GM12878 (cell line): Measurements from ENCODE around the gene PLXNA4. TPM values are rescaled to one million over a fixed set of nuclear protein-coding genes. Genes with fewer than 3 reads are reported as not detected.

ENCODE experiments used
- ATAC-seq: fragments of 200-7000 bp; cut with Tn5 transposase; 3 replicates; pipeline ENCODE4 v1.9.1; 2020; ENCODE audit warnings: mild to moderate bottlenecking, moderate library complexity
- BruUV-seq: library from RNA; stranded (reverse); fragments of 400-500 nt; replicated peaks from 2 replicates; lab custom pipeline; 2021; lab: Mats Ljungman, UMichigan
- CTCF ChIA-PET: fragments of 300-600 bp; sonication (Branson Sonifier 250); formaldehyde crosslinking; extraction: SDS; loops from one replicate; lab custom pipeline; 2021; ENCODE audit warnings: inconsistent platforms; lab: Yijun Ruan, JAX
- POLR2A ChIA-PET: fragments of 350-600 bp; formaldehyde crosslinking; extraction: SDS; loops from one replicate; lab custom pipeline; 2021; ENCODE audit warnings: inconsistent platforms; lab: Charles Lee
- RAD21 ChIA-PET: fragments of 300-600 bp; sonication (Branson Sonifier 250); formaldehyde crosslinking; loops from one replicate; lab custom pipeline; 2023; ENCODE audit warnings: antibody characterized with exemption; ENCODE audit not compliant: unreplicated experiment; lab: Charles Lee
- SMC1A ChIA-PET: fragments of 300-600 bp; sonication (Branson Sonifier 250); formaldehyde crosslinking; loops from one replicate; lab custom pipeline; 2023; ENCODE audit not compliant: unreplicated experiment, uncharacterized antibody; lab: Charles Lee
- DNase-seq: peaks from one replicate; pipeline ENCODE4 v3.0.0-alpha.2; 2011; ENCODE audit warnings: low read depth, low spot score
- FAIRE-seq: peaks from 3 replicates; lab custom pipeline; 2011; peaks lifted over from hg19 to GRCh38; lab: Jason Lieb, UNC
- H2AFZ ChIP-seq: 2 replicates; pipeline ENCODE4 v1.6.0; 2011; ENCODE audit warnings: low read depth, low read length, control low read depth; ENCODE audit not compliant: control insufficient read depth
- H3K27ac ChIP-seq: 2 replicates; pipeline ENCODE4 v1.5.1; 2011; ENCODE audit warnings: control low read depth; ENCODE audit not compliant: control insufficient read depth, insufficient read depth
- H3K27me3 ChIP-seq, 2 experiments: replicated peaks in 1 of 2; 2 replicates each; pipeline versions ENCODE4 v1.6.0 to v1.6.1; 2011; ENCODE audit warnings: low read length in 1 of 2; ENCODE audit not compliant: control insufficient read depth in 2 of 2, insufficient read depth in 2 of 2
- H3K36me3 ChIP-seq, 2 experiments: 2 replicates each; pipeline ENCODE4 v1.5.1; 2011; ENCODE audit warnings: low read length in 1 of 2; ENCODE audit not compliant: control insufficient read depth in 2 of 2, insufficient read depth in 2 of 2
- H3K4me1 ChIP-seq: 2 replicates; pipeline ENCODE4 v1.6.1; 2011; ENCODE audit warnings: mild to moderate bottlenecking, low read length, moderate library complexity, mixed read lengths; ENCODE audit not compliant: control insufficient read depth, insufficient read depth
- H3K4me2 ChIP-seq: 2 replicates; pipeline ENCODE4 v1.6.0; 2011; ENCODE audit warnings: control low read depth; ENCODE audit not compliant: control insufficient read depth, insufficient read depth
- H3K4me3 ChIP-seq: fragments of 200-600 bp; sonication (generic); 2 replicates; pipeline ENCODE4 v1.5.1; 2016
- H3K79me2 ChIP-seq: 2 replicates; pipeline ENCODE4 v1.6.0; 2011; ENCODE audit warnings: low read length; ENCODE audit not compliant: control insufficient read depth, insufficient read depth
- H3K9ac ChIP-seq: 2 replicates; pipeline ENCODE4 v1.8.0; 2011; ENCODE audit warnings: low read length, control low read depth, mixed read lengths; ENCODE audit not compliant: control insufficient read depth, insufficient read depth
- H3K9me3 ChIP-seq: replicated peaks from 3 replicates; pipeline ENCODE4 v1.5.1; 2011; ENCODE audit warnings: mild to moderate bottlenecking, low read length; ENCODE audit not compliant: control insufficient read depth, insufficient read depth
- H4K20me1 ChIP-seq: 2 replicates; pipeline ENCODE4 v1.6.0; 2011; ENCODE audit not compliant: control insufficient read depth, insufficient read depth
- CBX3 ChIP-seq: fragments of 200-600 bp; sonication (generic); IDR thresholded peaks from 2 replicates; pipeline ENCODE4 v1.6.1; 2016; ENCODE audit warnings: low read depth, borderline replicate concordance
- CREB1 ChIP-seq: IDR thresholded peaks from 2 replicates; pipeline ENCODE4 v1.6.1; 2012; ENCODE audit warnings: low read depth, mild to moderate bottlenecking, inconsistent platforms
- IKZF2 ChIP-seq, 2 experiments: fragments of 450-650 bp; IDR thresholded peaks; 2 replicates each; pipeline ENCODE4 v1.6.1; 2017; ENCODE audit warnings: mild to moderate bottlenecking in 2 of 2, moderate library complexity in 2 of 2
- JUNB ChIP-seq: IDR thresholded peaks from 2 replicates; pipeline ENCODE4 v1.6.1; 2016; ENCODE audit warnings: antibody characterized with exemption, mild to moderate bottlenecking
- MXI1 ChIP-seq: fragments of 150-350 bp; IDR thresholded peaks from 2 replicates; pipeline ENCODE4 v1.6.1; 2011; ENCODE audit warnings: low read depth, mild to moderate bottlenecking, inconsistent platforms, low read length, improper control_type of control experiment
- NRF1 ChIP-seq: conservative IDR thresholded peaks from 2 replicates; pipeline ENCODE4 v1.6.1; 2011; ENCODE audit warnings: mild to moderate bottlenecking, low read depth, low read length, improper control_type of control experiment
- SIX5 ChIP-seq: IDR thresholded peaks from 2 replicates; pipeline ENCODE4 v1.6.1; 2011; ENCODE audit warnings: mild to moderate bottlenecking, low read depth, low read length, moderate library complexity; ENCODE audit not compliant: severe bottlenecking
- ZBED1 ChIP-seq: IDR thresholded peaks from 2 replicates; pipeline ENCODE4 v1.6.1; 2016; ENCODE audit warnings: borderline replicate concordance
- ZNF217 ChIP-seq: fragments of 450-650 bp; IDR thresholded peaks from 2 replicates; pipeline ENCODE4 v1.6.1; 2017; ENCODE audit warnings: antibody characterized with exemption, mild to moderate bottlenecking
- ZZZ3 ChIP-seq: IDR thresholded peaks from 2 replicates; pipeline ENCODE4 v1.6.1; 2011; ENCODE audit warnings: low read depth; ENCODE audit not compliant: control insufficient read depth, insufficient read length
- WGBS: methylation state at CpG from one replicate; pipeline ENCODE4 v1.1.6; 2016; ENCODE audit warnings: low lambda C conversion rate; ENCODE audit not compliant: insufficient replicate concordance, insufficient coverage; ENCODE audit errors: missing lambda C conversion rate; 5-methylcytosine and 5-hydroxymethylcytosine counted together
- in situ Hi-C: fragments of 300-500 bp; cut with MboI; formaldehyde crosslinking; loops from 9 replicates; pipeline ENCODE4 v1.14.3; 2018; ENCODE audit warnings: mixed read lengths
- intact Hi-C: fragments of 100-400 bp; cut with micrococcal nuclease; formaldehyde crosslinking; loops from one replicate; pipeline ENCODE4 v1.14.2; 2022; ENCODE audit not compliant: unreplicated experiment
- polyA plus RNA-seq, 11 experiments: library from polyadenylated mRNA; depleted of rRNA in 4 of 11; unstranded in 6 of 11; stranded (reverse) in 5 of 11; fragments of >200 nt; fragmentation: Nextera tagmentation in 4 of 11; fragmentation: Illumina TruSeq in 1 of 11; extraction: Ambion mirVana in 4 of 11; extraction: Trizol in 1 of 11; gene quantifications; 1 replicate in 1 of 11; 2 replicates in 10 of 11; pipeline versions ENCODE4 v1.2.1 to v1.2.3, GENCODE V29; 2011 to 2016; ENCODE audit warnings: inconsistent platforms in 2 of 11, missing spikeins in 2 of 11, low read depth in 1 of 11
- total RNA-seq, 4 experiments: library from RNA; depleted of rRNA in 3 of 4; stranded (reverse); fragments of >200 nt in 3 of 4; fragmentation: Illumina TruSeq in 1 of 4; extraction: Trizol in 1 of 4; gene quantifications; 2 replicates each; pipeline versions ENCODE4 v1.2.1 to v1.2.3, GENCODE V29; 2013 to 2021
- TF ChIP-seq, protein P1 (sequence below): IDR thresholded peaks from 2 replicates; pipeline ENCODE4 v1.6.1; 2011; ENCODE audit warnings: borderline replicate concordance, low read depth, mild to moderate bottlenecking, moderate library complexity, low read length; ENCODE audit not compliant: insufficient read depth, poor library complexity, severe bottlenecking

PLXNA4 gene
- total and polyA plus RNA-seq, 10 of the 15 experiments (the other 5 are each of a cell fraction or from before 2014, with no cell fraction given), result 0.03 TPM; not detected in 9

DNA sequence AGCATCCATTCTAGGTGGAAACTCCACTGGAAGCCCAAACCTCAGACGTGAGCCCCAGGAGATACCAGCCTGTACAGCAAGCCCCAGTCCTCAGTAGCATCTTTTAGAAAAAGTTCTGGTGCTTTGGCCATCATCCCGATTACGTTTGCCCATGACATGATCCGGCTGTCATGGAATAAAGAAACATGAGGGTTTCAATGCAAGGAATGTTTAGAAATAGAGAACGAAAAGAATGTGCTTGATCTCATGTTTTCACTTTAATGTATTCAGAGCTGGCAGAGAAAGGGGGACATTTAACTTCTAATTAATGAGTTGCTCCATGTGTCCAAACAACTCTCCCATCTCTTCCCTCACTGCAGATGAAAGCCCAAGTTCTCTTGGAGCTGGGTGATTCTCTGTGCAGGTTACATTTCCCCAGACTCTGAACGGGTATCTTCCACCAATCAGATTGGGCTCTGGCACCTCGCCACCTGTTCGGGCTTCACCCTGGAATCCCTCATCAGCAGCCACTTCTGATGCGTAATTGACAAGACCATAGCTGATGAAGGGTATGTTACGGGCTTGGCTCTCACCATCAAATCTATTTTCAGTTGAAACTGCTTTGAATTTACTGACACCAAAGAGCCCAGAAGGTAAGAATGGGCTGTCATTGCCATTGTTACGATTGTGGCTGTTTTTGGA is 165.3 kb downstream of the PLXNA4 start (continued):
- no peak for TF ChIP-seq SIX5

DNA sequence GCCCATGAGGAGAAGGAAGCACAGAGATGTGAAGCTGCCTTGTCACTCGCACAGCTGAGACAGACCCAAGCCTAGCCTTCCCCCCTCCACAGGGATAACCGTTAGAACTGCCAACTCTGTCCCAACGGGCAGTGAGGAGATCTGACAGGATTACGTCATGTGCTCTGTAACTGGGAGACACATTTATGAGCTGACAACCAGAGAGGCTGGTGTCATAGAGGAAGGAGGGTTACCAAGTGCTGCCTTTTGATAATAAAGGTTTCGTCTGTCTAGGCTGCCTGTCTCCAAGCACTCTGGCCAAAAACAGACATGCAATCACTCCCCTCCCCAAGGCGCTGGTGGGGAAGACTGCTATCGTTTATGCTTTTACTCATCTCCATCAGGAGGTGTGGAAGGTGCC is 165.9 kb downstream of the PLXNA4 start:
- CTCF ChIA-PET, result no interaction called here
- POLR2A ChIA-PET, result no interaction called here
- DNase-seq, result no peak
- H3K27ac ChIP-seq, result no peak overlapping the region
- intact Hi-C loops, result no loop called here
- H3K9ac ChIP-seq, result no peak overlapping the region
- no peaks in the 10 kb centered on the region for H3K9me3 ChIP-seq
- no peaks in the 10 kb centered on the region for H3K4me1 ChIP-seq
- WGBS, result 5% methylated on average over 7 of the region's 7 CpGs
- H3K79me2 ChIP-seq, result no peaks in the 10 kb centered on the region
- BruUV-seq, result no TSS peak
- no peak overlapping the region for H3K4me2 ChIP-seq
- SMC1A ChIA-PET, result no interaction called here
- H2AFZ ChIP-seq, result no peak overlapping the region
- no peak for FAIRE-seq
- TF ChIP-seq SIX5, result no peak
- TF ChIP-seq ZZZ3, result no peak
- TF ChIP-seq NRF1, result no peak
- no peak for TF ChIP-seq CBX3
- TF ChIP-seq, protein P1, sequence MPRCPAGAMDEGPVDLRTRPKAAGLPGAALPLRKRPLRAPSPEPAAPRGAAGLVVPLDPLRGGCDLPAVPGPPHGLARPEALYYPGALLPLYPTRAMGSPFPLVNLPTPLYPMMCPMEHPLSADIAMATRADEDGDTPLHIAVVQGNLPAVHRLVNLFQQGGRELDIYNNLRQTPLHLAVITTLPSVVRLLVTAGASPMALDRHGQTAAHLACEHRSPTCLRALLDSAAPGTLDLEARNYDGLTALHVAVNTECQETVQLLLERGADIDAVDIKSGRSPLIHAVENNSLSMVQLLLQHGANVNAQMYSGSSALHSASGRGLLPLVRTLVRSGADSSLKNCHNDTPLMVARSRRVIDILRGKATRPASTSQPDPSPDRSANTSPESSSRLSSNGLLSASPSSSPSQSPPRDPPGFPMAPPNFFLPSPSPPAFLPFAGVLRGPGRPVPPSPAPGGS, result no peak
- TF ChIP-seq JUNB, result no peak
- no peak for TF ChIP-seq ZNF217
- no peak for TF ChIP-seq CREB1
- no peak for TF ChIP-seq MXI1
- TF ChIP-seq ZBED1, result no peak
- TF ChIP-seq IKZF2 (IDR thresholded peaks at IDR 0.05), result no peak
- TF ChIP-seq, all 136 proteins: peak for 0
- no peak for ATAC-seq
- Histone ChIP-seq H4K20me1 (no peaks in the 10 kb centered on the region), H3K36me3 (no peaks in the 10 kb centered on the region), H3K4me3 (no peak overlapping the region), H3K27me3 (no peaks in the 10 kb centered on the region)
- RAD21 ChIA-PET, result no interaction called here
- in situ Hi-C loops, result no loop called here
